Subcutaneous adipose tissue (tissue), 4 donors: ENCODE measurements around the gene PBX3. TPM values are rescaled to one million over a fixed set of nuclear protein-coding genes. Genes with fewer than 3 reads are reported as not detected.

Experiments used
- total RNA-seq, 4 donors: library from RNA; depleted of rRNA; stranded (reverse); fragments of >200 nt; gene quantifications; one replicate each; pipeline ENCODE4 v1.1.0, GENCODE V29; 2016
- TF ChIP-seq, protein P1 (sequence below): fragments of 450-650 bp; IDR thresholded peaks from one replicate; pipeline ENCODE4 v1.5.1; 2016; ENCODE audit warnings: low read depth, mild to moderate bottlenecking, control low read depth, antibody characterized with exemption, moderate library complexity

The PBX3 gene
- total RNA-seq, 4 donors from 2014 or later, result 29.7 to 44.9 (median 35.4) TPM

DNA sequence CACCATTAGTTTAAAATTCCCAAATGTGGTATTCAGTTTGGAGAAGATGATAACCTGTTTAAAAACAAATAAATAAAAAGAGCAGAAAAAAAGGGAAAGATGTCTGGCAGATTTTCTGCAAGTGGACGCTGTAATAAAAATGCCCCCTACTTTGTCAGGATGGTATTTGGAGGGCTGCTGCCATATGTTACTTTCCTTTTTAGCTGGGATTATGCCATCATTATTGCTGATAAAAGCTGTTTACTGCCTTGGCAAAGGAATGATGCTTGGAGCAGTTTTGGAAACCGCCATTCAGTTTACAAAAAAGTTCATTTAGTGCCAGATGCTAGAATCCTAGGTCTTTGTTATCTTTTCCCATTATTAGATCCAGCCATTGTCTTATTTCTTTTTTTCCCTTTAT lies 104.8 kb downstream of the PBX3 start:
- TF ChIP-seq, protein P1, sequence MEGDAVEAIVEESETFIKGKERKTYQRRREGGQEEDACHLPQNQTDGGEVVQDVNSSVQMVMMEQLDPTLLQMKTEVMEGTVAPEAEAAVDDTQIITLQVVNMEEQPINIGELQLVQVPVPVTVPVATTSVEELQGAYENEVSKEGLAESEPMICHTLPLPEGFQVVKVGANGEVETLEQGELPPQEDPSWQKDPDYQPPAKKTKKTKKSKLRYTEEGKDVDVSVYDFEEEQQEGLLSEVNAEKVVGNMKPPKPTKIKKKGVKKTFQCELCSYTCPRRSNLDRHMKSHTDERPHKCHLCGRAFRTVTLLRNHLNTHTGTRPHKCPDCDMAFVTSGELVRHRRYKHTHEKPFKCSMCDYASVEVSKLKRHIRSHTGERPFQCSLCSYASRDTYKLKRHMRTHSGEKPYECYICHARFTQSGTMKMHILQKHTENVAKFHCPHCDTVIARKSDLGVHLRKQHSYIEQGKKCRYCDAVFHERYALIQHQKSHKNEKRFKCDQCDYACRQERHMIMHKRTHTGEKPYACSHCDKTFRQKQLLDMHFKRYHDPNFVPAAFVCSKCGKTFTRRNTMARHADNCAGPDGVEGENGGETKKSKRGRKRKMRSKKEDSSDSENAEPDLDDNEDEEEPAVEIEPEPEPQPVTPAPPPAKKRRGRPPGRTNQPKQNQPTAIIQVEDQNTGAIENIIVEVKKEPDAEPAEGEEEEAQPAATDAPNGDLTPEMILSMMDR, result no peak

DNA sequence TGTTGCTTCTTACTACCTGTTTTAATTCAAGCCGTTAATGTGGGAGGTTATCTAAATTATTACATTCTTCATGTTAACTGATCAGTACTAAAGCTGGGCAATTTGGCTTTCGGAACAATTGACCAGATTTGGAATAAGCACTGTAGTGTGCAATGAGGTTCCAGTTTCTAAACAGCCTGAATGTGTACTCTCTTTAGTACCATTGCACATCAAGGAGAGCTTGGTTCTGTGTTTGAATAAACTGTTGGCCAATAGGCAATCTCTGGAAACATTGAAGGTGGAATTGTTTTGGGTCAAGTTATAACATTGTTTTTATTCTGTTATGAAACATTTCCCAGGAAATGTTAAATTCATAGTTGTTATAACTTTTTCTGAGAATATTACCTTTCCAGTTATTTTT lies 105.2 kb downstream of the PBX3 start:
- TF ChIP-seq, protein P1, result no peak

DNA sequence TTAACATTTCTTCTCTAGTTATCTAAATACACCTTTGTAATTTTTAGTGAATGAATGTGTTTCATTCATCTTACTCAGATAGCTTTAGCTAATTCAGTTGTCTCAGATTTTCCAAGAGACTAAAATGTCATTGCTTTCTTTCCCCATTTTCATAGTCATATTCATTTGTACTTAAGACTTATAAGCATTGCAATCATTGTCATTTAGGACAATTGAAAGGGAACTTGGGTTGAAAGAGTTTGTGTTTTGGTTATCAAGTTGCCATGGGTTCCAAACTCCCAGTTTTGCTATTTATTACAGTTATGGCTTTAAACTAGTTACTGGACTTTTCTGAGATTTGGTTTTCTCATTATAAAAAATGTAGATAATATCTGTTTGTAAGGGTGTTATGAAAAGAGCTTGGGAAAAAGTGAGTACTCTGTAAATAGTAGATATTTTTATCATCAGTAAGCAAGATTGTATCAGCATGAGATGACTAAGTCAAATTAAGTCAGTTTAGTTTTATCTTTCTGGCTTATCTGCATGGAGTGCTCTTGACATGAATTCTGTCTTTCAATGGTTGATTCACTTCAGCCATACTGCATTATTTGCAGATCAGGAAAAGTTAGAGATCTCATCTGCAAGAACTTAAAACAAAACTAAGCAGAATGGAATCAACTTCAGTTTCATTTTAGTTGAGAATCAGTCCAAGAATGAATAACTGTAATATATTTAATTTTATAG lies 107.5 kb downstream of the PBX3 start:
- TF ChIP-seq, protein P1, result no peak

DNA sequence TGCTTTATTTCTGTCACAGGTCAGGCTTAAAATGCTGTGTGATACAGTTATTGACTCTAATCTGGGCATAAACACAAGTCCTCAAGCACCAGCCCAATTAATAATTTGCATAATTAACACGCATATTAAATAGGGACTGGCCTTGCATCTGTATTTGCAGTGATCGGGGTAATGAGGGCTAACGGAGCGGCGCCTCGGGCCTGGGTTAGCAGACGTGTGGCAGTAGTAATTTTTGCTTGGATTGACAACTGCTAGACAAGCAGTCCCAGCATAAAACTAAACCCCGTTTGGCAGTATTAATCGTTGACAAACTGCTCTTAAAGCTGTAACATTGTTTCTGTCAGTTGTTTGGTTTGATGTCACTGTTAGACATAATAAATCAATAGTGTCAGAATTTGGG lies 109.2 kb downstream of the PBX3 start:
- TF ChIP-seq, protein P1, result no peak

DNA sequence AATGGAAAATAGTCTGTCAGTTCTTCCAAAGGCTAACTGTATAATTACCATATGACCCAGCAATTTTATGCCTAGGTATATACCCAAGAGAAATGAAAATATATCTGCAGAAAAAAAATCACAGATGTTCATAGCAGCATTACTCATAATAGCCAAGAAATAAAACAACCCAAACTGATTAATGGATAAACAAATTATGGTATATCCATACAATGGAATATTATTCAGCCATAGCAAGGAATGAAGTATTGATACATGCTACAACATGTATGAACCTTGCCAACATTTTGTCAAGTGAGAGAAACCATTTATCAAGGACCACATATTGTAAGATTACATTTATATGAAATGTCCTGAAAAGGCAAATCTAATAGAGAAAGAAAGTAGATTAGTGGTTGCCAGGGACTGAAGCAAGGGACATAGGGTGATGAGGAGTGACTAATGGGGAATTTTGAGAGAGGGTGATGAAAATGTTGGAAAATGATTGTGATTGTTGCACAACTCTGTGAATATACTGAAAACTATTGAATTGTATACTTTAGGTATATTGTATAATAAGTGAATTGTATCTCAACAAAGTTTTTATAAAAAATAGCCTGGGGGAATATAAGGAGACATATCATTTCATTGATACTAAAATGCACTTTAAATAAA lies 114.4 kb downstream of the PBX3 start:
- TF ChIP-seq, protein P1, result no peak

DNA sequence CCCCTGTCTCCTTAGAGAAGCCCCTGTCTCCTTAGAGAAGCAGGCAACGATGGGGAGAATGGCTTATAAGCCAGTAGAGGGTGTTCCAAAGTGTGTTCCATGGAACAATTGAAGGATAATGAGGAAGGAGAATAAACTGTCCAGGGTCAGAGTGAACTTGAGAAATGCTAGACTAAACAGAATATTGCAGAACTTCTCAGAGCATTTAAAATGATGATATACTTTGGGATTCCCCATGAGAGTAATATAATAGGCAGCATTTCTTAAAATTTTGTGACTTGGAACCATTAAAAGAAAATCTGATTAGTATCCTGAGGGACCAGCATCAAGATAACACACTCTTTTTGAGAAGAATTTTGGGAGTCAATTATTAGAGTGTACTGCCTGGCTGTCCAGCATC lies 116.8 kb downstream of the PBX3 start:
- TF ChIP-seq, protein P1, result no peak

DNA sequence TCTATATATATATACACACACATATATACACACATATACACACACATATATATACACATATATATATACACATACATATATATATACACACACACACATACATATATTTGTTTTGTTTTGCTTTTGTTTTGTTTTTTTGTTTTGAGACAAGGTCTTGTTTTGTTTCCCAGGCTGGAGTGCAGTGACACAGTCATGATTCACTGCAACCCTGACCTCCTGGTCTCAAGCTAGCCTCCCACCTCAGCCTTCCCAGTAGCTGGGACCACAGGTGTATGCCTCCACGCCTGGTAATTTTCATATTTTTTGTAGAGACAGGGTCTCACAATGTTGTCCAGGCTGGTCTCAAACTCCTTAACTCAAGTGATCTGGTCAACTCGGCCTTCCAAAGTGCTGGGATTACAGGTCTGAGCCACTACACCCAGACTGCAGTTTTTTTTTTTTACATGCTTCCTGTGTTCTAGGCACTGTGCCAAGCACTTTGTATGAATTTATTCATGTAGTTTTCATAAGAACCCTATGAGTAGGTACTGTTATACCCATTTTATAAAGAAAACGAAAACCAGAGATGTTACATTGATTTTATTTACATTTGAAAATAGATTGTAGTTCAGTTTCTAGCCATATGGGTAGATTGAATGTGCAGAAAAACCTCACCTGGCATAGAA lies 120.7 kb downstream of the PBX3 start:
- TF ChIP-seq, protein P1, result no peak
